ENCODE data around the gene PLEKHG5.

DNA sequence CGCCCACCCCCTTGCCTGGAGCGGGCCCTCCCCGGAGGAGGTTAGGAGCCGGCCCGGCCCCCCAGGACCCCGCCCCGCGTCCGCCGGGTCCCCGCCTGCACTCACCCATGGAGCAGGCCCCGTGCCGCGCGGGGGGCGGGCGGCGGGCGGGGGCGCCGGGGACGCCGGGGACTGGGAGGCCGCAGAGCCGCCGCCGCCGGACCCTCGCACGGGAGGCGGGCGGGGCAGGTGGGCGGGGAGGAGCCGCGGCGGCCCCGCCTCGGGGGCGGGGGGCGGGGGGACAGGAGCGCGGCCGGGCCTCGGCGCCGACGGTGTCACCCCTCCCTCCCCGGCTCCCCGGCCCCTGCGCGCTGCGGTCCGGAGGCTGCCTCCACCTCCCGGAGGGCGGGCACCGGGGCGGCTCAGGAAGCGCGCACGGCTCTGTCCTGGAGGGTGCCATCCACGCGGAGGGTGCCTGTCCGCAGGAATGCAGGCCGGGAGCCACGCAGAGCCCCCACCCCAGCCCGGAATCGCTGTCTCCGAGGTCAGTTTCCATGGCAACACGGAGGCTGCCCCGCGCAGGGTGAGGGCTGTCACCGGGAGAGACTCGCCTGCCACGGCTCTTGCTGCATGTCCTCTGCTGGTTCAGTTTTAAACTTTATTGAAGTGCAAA, 5.9 kb upstream of the PLEKHG5 start:
- TF ChIP-seq CTCF (IDR thresholded peaks at IDR 0.05) (no peak), ZFX (IDR thresholded peaks at IDR 0.05; ENCODE audit: borderline replicate concordance) (no peak)
